HT-29 (cell line): ENCODE measurements around the gene FAM240A. TPM values are rescaled to one million over a fixed set of nuclear protein-coding genes. Genes with fewer than 3 reads are reported as not detected.

Source experiments
- DNase-seq: peaks from one replicate; pipeline ENCODE4 v3.0.0-alpha.2; 2015; ENCODE audit warnings: low spot score
- total RNA-seq: library from RNA; depleted of rRNA; stranded (reverse); fragments of >200 nt; shearing (Covaris generic); gene quantifications from 2 replicates; pipeline ENCODE4 v1.2.3, GENCODE V29; 2014

Gene FAM240A
- total RNA-seq, 1 experiment from 2014 or later = not detected

DNA sequence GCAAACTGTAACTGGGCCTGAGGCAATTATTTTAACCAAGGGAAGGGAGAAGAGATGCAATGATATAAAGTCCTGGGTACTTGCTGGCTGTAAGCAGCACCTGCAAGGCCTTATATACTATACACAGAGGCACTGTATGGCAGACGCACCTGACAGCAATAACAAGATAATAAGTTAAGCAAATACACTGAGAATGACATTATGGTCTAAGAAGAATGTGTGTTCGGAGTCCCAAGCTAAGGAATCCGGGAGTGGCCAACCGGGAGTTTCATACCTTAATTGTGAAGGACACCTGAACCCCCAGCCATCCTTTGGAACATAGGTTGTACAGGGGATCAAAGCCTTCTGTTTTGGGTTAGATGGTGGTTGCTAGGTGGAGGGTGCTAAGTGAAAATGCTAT lies 13.7 kb downstream of the FAM240A start:
- no peak for DNase-seq

DNA sequence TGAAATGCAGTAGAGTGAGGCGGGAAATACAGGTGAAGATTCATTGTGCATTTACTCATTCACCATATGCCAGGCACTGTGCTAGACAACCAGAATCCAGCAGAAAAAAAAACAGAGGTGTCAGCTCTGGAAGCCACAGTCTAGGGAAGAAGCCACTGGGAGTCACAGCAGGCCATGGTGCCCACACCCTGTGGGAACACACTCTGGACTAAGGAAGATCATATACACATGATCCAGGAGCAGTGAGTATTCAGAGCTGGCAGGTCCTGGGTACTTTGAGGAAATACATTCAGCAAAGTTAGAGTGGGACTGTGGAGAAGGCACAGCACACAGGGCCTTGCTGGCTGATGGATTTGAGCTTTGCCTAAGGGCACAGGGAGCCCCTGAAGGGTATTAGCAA lies 14.8 kb downstream of the FAM240A start:
- no peak for DNase-seq

DNA sequence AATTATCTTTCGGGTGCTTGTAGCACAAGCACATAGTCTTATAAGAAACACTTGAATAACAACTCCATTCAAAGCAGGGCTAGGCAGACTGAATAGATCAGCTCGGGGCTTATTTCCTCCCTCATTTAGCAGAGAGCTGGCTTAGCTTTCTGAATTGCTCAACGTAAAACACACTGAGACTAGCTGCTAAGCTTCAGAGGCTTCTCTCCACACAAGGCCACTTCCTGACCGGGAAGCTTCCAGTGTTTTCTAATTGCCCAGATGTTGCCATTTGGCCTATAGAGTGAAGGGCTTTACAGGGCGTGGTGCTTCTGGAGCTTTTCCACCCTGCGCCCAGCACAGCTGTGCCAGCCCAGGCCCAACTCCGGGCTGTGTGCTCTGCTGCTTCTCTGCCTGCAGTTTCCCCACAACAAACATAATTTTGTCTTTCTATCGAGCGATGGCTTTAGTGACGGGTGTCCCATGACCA lies 16.6 kb downstream of the FAM240A start:
- peak; percentile 5 for DNase-seq

DNA sequence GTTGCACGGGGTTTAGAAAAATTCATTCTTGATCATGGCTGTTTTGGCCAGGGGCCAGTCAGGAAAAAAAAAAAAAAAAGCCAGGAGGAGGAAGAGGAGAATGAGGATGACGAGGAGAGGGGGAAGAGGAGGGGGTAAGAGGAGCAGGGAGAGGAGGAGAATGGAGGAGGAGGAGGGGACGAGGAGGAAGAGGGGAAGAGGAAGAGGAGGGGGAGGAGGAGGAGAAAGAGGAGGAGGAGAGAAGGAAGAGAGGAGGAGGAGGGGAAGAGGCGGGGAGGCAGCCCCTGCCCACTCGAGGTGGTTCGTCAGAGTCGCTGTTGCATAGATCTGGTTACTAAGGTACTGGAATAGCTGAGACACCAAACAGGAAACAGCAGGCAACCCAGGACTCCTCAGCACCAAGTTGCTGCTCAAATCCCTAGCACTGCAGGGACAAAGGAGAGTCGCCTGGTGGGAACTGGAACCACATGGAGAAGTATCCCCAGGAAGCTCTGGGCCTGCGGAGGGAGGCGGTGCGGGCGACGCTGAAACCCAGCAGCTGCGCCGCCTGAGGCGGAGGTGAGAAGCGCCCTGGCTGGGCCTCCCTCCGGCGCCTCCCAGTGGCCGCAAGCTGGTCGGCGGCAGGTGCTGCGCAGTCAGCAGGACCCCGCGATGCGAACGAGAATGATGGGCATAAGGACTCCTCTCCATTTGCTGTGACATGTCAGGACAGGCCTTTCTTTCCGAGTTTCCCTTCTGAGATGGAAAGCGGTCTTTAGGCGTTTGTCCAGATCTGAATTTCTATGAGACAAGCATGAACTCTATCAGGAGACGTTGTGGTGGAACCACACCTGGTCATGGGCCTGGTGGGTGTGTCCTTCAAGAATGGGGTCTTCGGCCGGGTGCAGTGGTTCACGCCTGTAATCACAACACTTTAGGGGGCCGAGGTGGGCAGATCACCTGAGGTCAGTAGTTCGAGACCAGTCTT lies 17.5 kb downstream of the FAM240A start:
- peak; percentile 76 for DNase-seq

DNA sequence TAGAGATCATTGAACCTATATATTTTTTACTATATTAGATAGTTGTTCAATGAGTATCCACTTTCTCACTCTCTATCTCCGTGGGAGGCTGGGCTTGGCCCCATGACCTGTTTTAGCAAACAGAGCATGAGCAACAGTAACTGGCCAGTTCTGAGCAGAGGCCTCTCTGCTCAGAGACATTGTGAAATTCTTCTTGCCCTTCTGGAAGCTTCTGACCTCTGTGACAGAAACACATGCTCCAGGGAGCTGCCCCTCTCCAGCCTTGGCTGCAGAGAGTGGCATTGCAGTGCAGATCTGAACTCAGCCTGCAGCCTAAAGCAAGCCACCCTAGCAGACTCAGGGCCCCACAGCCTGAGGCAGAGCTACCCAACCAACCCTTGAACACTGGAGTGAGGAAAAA lies 20.5 kb downstream of the FAM240A start:
- DNase-seq = no peak

DNA sequence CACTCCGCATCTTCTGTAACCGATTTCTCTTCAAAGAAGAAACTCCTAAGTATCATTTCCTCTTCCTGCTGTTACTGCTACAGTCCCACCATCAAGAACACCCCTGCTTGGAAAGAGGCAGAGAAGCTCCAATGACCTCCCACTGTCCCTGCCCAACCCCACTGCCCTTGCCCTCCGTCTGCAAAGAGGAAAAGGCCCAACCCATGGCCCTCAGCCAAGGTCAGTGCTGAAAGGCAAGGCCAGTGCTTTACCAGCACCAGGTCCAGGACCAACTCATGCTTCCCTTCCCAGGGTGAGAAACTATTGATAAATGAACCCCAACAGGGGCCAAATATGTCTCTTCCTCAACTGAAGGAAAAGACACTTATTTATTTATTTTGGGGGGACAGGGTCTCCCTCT lies 22.5 kb downstream of the FAM240A start:
- no peak for DNase-seq

DNA sequence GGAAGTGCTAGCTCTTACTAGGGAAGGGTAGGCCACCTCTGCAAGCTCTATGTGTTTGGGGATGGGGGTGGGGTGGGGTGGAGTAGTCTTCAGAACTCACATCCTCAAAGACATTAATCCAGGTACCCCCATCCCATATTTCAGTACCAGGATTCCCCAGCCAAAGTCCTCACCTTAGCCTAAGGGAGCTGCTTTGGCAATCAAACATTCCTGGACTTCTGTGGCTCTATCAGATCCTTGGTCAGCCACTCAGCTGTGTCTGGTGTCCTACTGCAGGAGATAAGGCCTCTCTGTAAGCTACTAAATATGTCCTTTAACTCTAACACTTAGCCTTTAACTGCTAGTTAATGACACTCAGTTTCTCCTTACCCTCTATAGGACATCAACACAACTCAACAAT lies 26.9 kb downstream of the FAM240A start:
- DNase-seq = no peak

DNA sequence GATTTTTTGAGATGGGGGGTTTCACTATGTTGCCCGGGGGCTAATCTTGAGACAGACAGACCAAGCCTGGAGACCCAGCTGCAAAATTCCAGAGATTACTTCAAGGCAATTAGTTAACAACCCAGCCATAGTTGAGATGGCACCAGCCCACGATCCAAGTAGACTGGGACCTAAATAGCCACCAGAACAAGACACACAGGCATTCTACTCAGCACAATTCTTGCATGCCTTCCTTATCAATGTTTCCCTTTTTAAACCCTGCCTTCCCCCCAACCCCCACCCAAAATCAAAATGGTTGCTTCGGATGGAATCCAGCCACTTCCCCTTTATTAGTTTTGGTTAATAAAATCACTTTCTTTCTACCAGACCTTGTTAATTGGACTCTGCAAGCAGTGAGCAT lies 28.6 kb downstream of the FAM240A start:
- no peak for DNase-seq

DNA sequence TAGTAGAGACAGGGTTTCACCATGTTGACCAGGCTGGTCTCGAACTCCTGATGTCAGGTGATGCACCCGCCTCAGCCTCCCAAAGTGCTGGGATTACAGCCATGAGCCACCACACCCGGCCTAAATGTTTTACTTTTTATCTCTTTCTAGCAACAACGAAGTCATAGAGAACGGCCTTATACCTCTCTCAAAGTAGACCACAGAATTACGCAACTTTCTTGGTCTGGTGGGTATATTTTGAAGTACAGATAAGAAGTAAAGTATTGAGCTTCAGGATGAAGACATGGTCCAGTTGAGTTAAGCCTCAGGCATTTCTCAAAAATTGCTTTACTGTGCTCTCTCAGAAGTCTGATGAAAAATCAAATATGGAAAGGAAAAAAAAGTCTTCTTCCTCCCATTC lies 30.6 kb downstream of the FAM240A start:
- no peak for DNase-seq

DNA sequence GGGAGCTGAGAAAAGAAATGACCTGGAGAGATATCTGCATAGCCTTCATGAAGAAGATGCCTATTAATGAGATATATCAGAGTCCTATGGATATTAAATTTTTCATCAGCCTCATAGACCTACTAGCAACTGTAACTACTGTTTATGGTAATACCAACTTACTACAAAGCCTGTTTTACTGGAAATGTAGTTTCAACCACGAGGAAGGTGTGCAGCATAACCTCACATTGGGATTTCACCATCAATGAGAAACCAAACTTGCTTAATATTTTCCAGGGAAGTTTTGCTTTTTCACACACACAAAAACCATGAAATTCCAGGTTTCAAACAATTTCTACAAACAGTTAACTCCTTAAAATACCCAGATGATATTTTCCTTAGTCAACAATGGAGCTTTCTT lies 31.4 kb downstream of the FAM240A start:
- DNase-seq = no peak

DNA sequence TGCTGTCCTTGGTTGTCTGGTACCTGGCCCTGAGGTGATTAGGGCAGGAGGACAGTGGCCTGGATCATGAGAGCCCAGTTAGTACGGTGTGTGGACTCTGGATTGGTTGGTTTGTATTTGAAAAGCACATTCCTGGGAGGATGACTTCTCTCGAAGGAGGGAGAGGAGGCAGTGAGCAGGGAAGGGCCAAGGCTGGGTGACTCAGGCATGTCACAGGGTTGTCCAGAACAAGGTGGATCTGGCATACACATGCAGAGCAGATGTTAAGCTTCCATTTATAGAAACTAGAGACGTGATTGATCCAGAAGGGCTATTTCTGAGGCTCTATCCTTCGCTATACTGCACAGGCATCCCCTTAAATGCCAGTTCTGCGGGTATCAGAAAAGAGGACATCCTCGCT lies 34.4 kb downstream of the FAM240A start:
- no peak for DNase-seq

DNA sequence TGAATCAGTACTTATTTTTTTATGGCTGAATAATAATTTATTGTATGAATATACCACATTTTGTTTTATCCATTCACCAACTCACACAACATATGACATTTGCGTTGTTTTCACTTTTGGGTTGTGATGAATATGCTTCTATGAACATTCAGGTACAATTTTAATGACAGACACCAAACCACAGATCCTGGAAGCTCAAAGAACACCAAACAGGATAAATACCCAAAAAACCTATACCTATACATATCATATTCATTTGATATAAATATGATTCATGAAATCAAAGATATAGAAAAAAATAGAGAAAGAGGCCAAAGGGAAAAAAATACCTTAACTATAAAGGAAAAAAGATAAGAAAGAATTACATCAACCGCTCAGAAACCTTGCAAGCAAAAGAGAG lies 35.8 kb downstream of the FAM240A start:
- no peak for DNase-seq

DNA sequence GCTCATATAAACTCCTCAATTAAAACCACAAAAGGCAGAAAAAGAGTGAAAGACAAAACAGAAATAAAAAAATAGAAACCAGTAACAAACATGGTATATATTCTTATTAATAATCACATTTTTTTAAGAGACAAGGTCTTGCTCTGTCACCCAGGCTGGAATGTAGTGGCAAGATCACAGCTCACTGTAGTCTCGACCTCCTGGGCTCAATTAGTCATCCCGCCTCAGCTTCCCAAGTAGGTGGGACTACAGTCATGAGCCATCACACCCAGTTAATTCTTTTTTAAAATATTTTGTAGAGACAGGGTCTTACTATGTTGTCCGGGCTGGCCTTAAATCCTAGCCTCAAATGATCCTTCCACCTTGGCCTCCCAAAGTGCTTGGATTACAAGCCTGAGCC lies 37.1 kb downstream of the FAM240A start:
- no peak for DNase-seq

DNA sequence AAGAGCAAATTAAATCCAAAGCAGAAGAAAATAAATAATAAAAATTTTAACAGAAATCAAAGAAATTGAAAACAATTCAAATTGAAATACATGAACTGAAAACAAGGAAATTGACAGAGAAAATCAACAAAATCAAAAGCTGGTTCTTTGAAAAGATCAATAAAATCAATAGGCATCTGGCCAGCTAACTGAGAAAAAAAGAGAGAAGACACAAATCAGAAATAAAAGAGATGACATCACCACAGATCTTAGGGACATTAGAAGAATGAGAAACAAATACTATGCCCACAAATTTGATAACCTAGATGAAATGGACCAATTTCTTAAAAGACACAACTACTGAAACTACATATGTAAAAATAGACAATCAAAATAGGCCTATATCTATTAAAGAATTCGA lies 38.8 kb downstream of the FAM240A start:
- no peak for DNase-seq

DNA sequence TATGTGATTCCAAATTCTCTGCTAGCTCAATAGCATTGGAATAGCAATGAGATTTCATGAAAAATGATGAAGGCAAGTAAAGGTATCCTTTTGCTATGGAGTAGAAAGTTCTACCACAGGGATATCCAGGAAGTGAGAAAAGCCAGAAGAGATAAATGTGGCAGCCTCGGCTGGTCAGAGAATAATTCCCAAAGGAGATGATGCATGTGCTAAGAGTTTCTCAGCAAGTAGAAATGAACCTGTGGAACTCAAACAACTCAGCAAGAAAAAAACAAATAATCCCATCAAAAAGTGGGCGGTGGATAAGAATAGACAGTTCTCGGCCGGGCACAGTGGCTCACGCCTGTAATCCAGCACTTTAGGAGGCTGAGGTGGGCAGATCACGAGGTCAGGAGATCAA lies 42.9 kb downstream of the FAM240A start:
- no peak for DNase-seq

DNA sequence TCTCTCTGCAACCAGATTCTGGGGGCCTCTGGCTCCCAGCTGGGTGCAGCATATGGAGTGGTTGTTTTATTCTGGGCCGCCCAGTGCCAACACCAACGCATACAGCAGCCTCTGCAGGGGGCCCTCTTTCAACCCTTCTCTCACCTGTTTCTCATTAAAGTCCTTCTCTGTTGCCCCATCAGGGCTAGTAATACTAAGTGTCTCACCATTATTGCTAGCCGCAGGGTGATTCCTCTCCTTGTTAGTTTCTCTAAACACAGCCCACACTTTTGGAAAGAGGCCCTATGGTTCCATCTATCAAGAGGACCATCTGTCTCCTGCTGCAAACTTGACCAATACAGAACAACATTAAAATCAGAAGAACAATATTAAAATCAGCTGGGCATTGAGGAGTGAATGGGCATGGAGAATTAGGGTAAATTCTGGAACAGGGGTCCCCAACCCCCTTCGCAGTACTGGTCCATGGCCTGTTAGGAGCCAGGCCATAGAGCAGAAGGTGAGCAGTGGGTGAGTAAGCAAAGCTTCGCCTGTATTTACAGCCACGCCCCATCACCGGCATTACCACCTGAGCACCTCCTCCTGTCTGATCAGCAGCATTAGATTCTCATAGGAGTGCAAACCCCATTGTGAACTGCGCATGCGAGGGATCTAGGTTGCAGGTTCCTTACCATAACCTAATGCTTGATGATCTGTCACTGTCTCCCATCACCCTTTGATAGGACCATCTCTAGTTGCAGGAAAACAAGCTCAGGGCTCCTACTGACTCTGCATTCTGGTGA lies 44.6 kb downstream of the FAM240A start:
- DNase-seq = no peak

DNA sequence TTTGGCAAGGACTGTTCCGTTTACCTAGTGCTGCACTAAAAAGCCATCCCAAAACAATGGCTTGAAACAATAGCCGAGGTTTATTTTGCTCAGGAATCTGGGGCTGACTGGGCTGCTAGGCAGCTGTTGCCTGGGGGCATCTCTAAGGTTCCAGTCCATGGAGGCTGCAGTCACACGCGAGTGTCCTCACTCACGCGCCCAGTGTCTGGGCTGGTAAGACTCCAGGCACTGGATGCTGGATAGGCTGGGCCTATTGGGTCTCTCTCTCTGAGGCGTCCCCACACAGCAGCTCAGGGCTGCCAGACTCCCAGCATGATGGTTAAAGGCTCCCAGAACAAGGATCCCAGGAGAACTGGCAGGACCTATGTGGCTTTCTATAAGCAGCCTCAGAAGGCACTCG lies 47.0 kb downstream of the FAM240A start:
- no peak for DNase-seq

DNA sequence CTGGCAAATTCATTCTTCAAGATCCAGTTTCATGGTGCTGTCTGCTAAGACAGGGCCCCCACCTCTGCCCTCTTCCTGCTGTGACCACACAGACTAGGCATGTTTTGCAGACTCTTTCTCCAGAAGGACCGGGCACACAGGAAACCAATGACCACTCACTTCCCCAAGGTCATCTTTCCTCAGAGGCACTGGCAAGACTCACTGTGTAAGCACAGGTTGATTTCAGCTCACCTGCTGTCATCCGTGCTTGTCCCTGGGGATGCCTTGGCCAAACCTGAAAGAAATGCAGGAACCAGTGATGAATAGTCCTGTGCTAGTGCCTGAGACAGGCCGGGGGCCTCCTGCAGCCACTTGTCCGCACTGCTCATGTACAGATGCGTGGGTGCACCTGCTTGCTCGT lies 47.7 kb downstream of the FAM240A start:
- DNase-seq = no peak

DNA sequence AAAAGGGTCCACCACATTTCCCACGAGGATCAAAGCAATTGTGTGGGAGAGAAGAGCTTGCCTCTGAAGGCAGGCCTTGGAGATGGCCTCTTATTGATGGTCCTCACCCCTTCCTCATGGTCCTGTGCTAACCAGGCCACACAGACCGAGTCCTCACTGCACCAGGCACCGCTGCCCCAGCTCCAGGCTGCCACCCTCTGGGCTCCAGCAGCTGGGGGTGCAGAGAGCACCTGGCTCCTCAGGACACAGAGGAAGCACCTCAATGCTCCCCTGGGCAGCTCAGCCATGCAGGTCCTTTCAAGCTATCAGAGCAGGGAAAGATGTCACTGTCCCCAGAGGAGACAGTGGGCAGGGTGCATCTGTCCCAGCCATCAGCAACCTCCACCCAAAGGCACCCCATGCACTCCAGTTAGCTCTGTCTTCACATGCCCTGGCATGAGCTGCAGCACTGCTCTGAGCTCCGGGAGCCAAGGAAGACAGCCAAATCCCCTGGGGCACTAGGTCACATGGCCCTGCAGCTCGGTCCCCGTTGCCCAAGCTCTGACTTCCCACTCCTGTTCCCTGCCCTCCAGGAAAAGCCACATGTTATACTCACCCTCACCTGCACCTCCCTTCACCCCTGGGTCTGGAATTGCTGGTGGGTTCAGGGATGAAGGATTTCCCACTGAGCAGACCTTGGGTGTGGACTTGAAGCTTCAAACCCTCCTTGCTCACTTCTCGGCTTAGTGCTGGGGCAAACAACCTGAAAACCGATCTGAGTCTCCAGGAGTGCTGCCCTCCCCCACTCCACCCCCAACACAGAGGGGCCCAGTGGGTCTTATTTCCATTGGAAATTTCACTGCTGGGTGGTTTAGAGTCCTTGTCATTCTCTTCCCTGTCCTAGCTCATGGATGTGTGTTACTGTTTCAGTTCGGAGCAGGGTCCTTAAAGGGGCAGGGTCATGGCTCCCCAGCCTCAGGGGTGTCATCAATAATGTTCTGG lies 48.5 kb downstream of the FAM240A start:
- DNase-seq = no peak

DNA sequence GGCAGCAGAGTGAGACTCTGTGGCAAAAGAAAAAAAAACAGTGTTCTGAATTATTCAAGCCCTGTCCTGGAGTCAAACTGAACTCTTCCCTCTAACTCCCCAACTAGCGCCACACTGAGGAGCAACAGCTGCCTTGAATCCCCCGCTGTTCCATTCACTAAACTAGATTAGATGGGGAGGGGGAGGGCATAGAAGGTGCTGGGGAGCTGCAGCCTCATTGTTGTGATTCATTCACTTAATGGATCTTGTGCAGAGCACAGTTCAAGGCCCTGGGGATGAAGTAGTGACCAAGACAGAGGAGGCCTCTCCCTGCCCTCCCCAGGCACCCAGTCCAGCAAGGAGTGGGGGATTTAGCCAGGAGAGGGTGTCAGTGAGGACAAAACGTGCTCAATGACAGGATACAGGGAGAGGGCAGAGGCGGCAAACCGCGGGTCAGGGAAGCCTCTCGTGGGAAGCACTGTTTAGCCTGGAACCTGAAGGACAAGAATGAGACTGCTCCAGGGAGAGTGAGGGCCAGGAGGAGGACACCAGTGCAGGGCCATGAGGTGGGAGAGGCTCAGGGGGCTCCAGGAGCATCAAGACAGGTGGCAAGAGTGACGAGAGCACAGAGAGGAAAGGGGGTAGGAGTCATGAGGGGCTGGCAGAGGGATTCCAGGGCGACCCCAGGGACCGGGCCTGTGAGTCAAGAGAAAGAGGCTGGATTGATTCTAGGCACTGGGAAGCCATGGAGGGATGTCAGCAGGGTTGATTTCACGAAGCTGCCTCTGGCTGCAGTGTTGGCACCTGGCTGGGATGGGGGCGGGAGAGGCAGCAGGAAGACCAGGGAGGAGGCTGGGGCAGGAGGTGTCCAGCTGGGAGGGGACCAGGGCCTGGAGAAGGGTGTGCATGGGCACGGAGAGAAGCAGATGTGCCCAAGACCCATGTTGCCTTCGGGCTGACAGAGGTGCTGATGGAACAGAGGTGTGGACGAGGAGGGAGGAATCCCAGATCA lies 49.7 kb downstream of the FAM240A start:
- no peak for DNase-seq
